ENCODE data around the gene EHD2.

Gene EHD2

DNA sequence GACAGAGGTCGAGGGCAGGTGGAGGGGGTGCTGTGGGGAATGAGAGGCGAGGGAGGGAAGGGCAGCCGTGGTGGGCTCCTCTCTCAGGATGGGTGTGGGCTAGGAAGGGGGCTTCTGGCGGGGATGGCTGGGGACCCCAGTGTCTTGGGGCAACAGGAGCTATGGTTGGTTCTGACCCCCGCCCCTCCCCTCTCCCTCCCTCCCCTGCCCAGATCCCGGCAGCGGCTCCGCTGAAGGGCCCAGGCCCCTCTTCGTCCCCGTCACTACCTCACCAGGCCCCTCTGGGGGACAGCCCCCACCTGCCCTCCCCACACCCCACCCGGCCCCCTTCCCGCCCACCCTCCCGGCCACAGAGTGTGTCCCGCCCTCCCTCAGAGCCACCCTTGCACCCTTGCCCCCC, 19.3 kb upstream of the EHD2 start:
- no peak overlapping the region for H3K9ac ChIP-seq (ENCODE audit: low read length)
- no peak overlapping the region for H3K4me3 ChIP-seq (ENCODE audit: insufficient read depth, low read length, poor library complexity, severe bottlenecking)
- no peaks in the 10 kb centered on the region for H3K9me2 ChIP-seq (replicated peaks; ENCODE audit: insufficient read depth, low read length)
- no peak overlapping the region for H3K4me2 ChIP-seq (ENCODE audit: low read depth, low read length, poor library complexity, severe bottlenecking)
- no peaks in the 10 kb centered on the region for H3K36me3 ChIP-seq (ENCODE audit: low read length)
- no peaks in the 10 kb centered on the region for H3K9me3 ChIP-seq (ENCODE audit: insufficient read depth, low read length)
- H2AFZ ChIP-seq (ENCODE audit: low read depth, low read length, severe bottlenecking) = no peak overlapping the region
- H3K27ac ChIP-seq (ENCODE audit: low read depth, low read length) = no peak overlapping the region
- no peak for TF ChIP-seq EZH2phosphoT487 (conservative IDR thresholded peaks at IDR 0.05; ENCODE audit: low read length)
- TF ChIP-seq, protein P1, sequence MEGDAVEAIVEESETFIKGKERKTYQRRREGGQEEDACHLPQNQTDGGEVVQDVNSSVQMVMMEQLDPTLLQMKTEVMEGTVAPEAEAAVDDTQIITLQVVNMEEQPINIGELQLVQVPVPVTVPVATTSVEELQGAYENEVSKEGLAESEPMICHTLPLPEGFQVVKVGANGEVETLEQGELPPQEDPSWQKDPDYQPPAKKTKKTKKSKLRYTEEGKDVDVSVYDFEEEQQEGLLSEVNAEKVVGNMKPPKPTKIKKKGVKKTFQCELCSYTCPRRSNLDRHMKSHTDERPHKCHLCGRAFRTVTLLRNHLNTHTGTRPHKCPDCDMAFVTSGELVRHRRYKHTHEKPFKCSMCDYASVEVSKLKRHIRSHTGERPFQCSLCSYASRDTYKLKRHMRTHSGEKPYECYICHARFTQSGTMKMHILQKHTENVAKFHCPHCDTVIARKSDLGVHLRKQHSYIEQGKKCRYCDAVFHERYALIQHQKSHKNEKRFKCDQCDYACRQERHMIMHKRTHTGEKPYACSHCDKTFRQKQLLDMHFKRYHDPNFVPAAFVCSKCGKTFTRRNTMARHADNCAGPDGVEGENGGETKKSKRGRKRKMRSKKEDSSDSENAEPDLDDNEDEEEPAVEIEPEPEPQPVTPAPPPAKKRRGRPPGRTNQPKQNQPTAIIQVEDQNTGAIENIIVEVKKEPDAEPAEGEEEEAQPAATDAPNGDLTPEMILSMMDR (IDR thresholded peaks at IDR 0.05; ENCODE audit: insufficient read depth, low read length, poor library complexity, severe bottlenecking) = no peak
- no peaks in the 10 kb centered on the region for H3F3A ChIP-seq (ENCODE audit: insufficient read depth)
- H3K79me2 ChIP-seq (ENCODE audit: insufficient read depth, low read length) = no peaks in the 10 kb centered on the region
- no peaks in the 10 kb centered on the region for H4K20me1 ChIP-seq (ENCODE audit: low read depth, low read length)
- H3K27me3 ChIP-seq (ENCODE audit: low read length) = no peaks in the 10 kb centered on the region

DNA sequence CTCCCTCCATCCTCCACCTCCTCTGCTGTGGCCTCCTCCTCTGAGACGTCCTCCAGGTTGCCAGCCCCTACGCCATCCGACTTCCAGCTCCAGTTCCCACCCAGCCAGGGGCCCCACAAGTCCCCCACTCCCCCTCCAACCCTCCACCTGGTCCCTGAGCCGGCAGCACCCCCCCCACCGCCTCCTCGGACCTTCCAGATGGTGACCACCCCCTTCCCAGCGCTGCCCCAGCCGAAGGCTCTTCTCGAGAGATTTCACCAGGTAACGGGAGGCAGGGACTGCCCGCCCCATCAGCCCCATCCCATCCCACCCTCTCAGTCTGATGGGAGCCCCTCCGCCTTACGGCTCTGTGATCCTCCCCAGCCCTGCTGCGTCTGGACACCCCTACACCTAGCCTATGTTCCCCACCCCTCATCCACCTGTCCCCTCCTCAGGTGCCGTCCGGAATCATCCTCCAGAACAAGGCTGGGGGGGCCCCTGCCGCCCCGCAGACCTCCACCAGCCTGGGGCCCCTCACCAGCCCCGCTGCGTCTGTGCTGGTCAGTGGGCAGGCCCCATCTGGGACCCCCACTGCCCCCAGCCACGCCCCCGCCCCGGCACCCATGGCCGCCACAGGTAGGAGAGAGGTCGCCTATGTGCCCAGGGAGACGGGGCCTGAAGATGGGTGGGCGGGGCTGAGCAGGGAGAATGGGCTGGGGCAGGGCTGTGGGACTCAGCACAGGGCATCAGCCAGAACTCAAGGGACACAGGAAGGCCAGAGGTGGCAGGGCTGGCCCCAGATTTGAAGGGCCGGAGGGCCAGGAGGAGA, 18.6 kb upstream of the EHD2 start:
- Histone ChIP-seq H3K9me3 (ENCODE audit: insufficient read depth, low read length) (no peaks in the 10 kb centered on the region), H3K9me2 (replicated peaks; ENCODE audit: insufficient read depth, low read length) (no peaks in the 10 kb centered on the region), H4K20me1 (ENCODE audit: low read depth, low read length) (no peaks in the 10 kb centered on the region), H3K27me3 (ENCODE audit: low read length) (no peaks in the 10 kb centered on the region), H3K4me2 (ENCODE audit: low read depth, low read length, poor library complexity, severe bottlenecking) (no peak overlapping the region), H3K4me3 (ENCODE audit: insufficient read depth, low read length, poor library complexity, severe bottlenecking) (no peak overlapping the region), H3K9ac (ENCODE audit: low read length) (no peak overlapping the region), H3K36me3 (ENCODE audit: low read length) (no peaks in the 10 kb centered on the region), H3K79me2 (ENCODE audit: insufficient read depth, low read length) (no peaks in the 10 kb centered on the region), H3F3A (ENCODE audit: insufficient read depth) (no peaks in the 10 kb centered on the region), H3K27ac (ENCODE audit: low read depth, low read length) (no peak overlapping the region), H2AFZ (ENCODE audit: low read depth, low read length, severe bottlenecking) (no peak overlapping the region)
- TF ChIP-seq EZH2phosphoT487 (conservative IDR thresholded peaks at IDR 0.05; ENCODE audit: low read length) = no peak
- TF ChIP-seq, protein P1 (IDR thresholded peaks at IDR 0.05; ENCODE audit: insufficient read depth, low read length, poor library complexity, severe bottlenecking) = no peak

DNA sequence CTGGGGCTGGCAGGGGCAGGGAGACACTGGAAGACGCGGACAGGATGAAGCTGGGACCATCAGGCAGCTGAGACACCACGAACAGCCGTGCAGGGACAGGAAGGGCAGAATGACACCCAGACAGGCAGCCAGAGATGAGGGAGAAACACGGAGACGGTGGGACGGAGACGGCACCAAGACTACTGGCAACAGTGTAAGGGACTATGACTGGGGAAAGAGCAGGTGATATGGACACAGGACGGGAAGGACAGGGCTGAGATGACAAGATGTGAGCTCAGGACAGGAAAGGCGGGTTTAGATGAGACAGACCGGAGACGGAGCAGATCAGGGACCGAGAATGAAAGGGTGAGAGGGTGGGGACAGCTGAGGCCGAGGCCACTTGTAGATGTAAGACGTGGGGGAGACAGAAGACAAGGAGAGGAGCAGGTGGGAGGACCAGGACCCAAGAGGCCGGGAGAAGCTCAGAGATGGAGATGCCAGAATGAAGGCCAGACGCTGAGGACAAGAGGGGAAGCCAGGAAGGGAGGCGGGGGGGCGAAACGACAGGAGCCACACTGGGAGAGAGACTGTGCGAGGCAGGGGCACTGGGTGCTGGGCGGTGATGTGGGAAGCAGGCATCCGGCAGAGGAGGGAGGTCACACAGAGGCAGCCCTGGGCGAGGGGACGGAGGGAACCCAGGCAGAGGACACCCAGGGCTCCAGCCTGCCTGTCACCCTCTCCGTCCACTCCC, 17.5 kb upstream of the EHD2 start:
- Histone ChIP-seq H3K36me3 (ENCODE audit: low read length) (no peaks in the 10 kb centered on the region), H3K27ac (ENCODE audit: low read depth, low read length) (no peak overlapping the region), H3K9me3 (ENCODE audit: insufficient read depth, low read length) (no peaks in the 10 kb centered on the region), H3F3A (ENCODE audit: insufficient read depth) (no peaks in the 10 kb centered on the region), H3K27me3 (ENCODE audit: low read length) (no peaks in the 10 kb centered on the region), H3K9ac (ENCODE audit: low read length) (no peak overlapping the region), H3K4me2 (ENCODE audit: low read depth, low read length, poor library complexity, severe bottlenecking) (no peak overlapping the region), H3K9me2 (replicated peaks; ENCODE audit: insufficient read depth, low read length) (no peaks in the 10 kb centered on the region), H2AFZ (ENCODE audit: low read depth, low read length, severe bottlenecking) (no peak overlapping the region), H4K20me1 (ENCODE audit: low read depth, low read length) (no peaks in the 10 kb centered on the region), H3K4me3 (ENCODE audit: insufficient read depth, low read length, poor library complexity, severe bottlenecking) (no peak overlapping the region), H3K79me2 (ENCODE audit: insufficient read depth, low read length) (no peaks in the 10 kb centered on the region)
- TF ChIP-seq, protein P1 (IDR thresholded peaks at IDR 0.05; ENCODE audit: insufficient read depth, low read length, poor library complexity, severe bottlenecking) = no peak
- TF ChIP-seq EZH2phosphoT487 (conservative IDR thresholded peaks at IDR 0.05; ENCODE audit: low read length) = no peak

Data from SU-DHL-6 (cell line).